GM12891 (cell line): ENCODE results near the gene PDCD1.

Experiments
- POLR2A ChIP-seq: IDR thresholded peaks from 2 replicates; pipeline ENCODE4 v1.6.1; 2011; ENCODE audit warnings: low read depth, low read length, control low read depth
- POLR2AphosphoS5 ChIP-seq: IDR thresholded peaks from 2 replicates; pipeline ENCODE4 v1.6.1; 2011; ENCODE audit warnings: low read depth, low read length, control low read depth
- POU2F2 ChIP-seq: IDR thresholded peaks from 2 replicates; pipeline ENCODE4 v1.6.1; 2011; ENCODE audit warnings: low read depth, mild to moderate bottlenecking, control low read depth, low read length, moderate library complexity
- SPI1 ChIP-seq: IDR thresholded peaks from 2 replicates; pipeline ENCODE4 v1.6.1; 2011; ENCODE audit warnings: low read depth, low read length, control low read depth
- TAF1 ChIP-seq: IDR thresholded peaks from 2 replicates; pipeline ENCODE4 v1.6.1; 2011; ENCODE audit warnings: low read depth, low read length, control low read depth

DNA sequence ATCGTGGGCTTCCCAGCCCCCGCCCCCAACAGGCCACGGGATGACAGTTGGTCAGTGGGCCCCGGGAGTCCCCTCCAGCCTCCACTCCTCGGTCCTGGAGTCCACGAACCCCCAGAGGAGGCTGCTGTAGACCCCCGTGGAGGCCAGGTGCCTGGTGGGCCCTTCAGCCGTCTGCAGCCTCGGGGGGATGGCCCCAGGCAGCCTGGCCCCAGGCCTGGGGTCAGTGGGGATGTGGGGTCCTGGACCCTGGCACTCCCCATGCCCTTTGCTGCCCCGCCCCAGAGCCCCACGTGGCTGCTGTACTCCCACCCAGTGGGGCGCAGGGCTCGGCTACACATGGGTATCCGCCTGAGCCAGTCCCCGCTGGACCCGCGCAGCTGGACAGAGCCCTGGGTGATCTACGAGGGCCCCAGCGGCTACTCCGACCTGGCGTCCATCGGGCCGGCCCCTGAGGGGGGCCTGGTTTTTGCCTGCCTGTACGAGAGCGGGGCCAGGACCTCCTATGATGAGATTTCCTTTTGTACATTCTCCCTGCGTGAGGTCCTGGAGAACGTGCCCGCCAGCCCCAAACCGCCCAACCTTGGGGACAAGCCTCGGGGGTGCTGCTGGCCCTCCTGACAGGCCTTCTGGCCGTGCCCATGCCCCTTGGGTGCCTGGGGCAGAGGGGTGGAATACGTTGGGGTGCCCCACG lies 42.1 kb downstream of the PDCD1 start:
- TF ChIP-seq POLR2A, result no peak
- TF ChIP-seq POLR2AphosphoS5, result no peak
- no peak for TF ChIP-seq TAF1
- no peak for TF ChIP-seq SPI1
- TF ChIP-seq POU2F2, result no peak
